CD4-positive, alpha-beta T cell treated with Interleukin-1 beta for 1 hour (primary cell): ENCODE measurements around the gene OR10H4.
"Not testable (repeated sequence)": the region's sequence is repeated elsewhere in the genome, so short reads cannot be mapped to it uniquely, and the experiment has no call there.

ENCODE experiments used
- DNase-seq, 2 donors: peaks; one replicate each; pipeline ENCODE4 v3.0.0-alpha.2; 2020 to 2022

OR10H4 gene, protein sequence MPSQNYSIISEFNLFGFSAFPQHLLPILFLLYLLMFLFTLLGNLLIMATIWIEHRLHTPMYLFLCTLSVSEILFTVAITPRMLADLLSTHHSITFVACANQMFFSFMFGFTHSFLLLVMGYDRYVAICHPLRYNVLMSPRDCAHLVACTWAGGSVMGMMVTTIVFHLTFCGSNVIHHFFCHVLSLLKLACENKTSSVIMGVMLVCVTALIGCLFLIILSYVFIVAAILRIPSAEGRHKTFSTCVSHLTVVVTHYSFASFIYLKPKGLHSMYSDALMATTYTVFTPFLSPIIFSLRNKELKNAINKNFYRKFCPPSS

DNA sequence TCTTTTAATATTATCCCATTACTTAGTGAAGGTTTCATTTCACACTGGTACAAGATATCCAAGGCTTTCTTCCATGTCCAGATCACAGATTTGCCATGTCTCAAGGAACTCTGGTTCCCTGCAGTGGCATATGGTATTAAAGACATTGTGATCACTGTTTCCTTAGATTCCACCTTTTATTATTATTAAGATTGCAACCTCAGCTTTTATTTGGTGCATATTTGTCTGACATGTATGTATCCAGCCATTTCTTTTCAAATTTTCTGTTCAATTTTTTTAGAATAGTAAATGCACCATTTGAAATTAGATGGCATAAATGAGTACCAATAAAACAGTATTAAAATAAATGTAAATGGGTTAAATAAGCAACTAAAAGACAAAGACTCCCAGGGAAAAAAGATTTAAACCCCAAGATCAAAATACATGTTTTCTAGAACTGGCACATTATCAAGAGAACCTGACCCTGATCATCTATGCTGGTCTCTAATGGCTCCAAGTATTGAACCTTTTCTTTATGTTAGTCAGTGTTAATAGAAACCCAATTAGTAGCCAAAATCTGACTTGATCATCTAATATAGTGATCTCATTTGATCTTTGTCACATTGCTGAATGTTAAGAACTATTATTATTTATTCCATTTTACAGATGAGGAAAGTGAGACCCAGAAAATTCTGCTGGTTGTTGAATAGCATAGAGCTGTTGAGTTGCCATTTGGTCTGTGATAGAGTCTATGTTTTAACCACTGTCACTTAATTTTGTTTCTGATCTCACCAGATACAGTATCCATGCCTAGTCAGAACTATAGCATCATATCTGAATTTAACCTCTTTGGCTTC, at the start of gene OR10H4:
Gene OR10H4 (plus strand): TSS at position 786 of the 836 bp plus-strand sequence. CDS start 0 bp downstream, at position 786.
- DNase-seq: no peak

- not testable (repeated sequence) for DNase-seq
Measured at GRCh38 chr19:15899561-15899960, 49.2 kb upstream of the OR10H4 start.

DNA sequence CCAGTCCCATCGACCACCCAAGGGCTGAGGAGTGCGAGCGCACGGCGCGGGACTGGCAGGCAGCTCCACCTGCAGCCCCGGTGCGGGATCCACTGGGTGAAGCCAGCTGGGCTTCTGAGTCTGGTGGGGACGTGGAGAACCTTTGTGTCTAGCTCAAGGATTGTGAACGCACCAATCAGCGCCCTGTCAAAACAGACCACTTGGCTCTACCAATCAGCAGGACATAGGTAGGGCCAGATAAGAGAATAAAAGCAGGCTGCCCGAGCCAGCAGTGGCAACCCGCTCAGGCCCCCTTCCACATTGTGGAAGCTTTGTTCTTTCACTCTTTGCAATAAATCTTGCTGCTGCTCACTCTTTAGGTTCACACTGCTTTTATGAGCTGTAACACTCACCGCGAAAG, 48.8 kb upstream of the OR10H4 start:
- DNase-seq: not testable (repeated sequence)

DNA sequence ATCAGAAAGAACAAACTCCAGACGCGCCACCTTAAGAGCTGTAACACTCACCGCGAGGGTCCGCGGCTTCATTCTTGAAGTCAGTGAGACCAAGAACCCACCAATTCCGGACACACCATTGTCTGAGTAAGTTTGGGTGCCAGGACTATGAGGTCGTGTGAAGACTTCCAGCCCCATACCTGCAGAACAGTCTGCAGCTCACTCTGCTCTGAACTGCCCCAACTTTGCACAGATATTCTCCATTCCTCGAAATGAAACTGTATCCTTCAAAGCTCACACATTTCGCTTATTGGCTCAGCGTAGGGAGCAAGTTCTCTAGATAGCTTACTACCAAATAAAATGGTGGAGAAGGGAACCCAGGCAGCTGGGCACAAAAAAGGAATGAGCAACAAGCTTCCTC, 48.3 kb upstream of the OR10H4 start:
- no peak for DNase-seq

DNA sequence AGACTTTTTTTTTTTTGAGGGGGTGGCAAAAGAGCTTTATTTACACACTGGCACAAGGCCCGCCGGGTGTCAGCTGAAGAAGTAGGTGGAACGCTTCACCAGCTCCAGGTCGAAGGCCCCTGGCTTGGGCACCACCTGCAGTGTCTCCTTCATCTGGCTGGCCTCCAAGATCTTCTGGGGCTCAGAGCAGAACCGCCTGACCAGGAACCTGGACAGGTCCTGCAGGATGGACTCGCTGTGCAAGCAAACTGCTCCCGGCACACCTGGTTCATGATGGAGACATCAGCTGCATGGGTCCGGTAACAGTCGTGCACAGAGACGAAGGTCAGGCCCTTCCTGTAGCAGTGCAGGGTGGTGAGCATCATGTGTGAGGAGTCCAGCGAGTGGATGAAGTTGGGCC, 46.6 kb upstream of the OR10H4 start:
- DNase-seq: no peak

GRCh38 chr19:15902898-15903297, 45.9 kb upstream of the OR10H4 start:
- DNase-seq: not testable (repeated sequence)

- no peak for DNase-seq
Measured at GRCh38 chr19:15905026-15905425, 43.8 kb upstream of the OR10H4 start.

GRCh38 chr19:15911599-15912235, 37.1 kb upstream of the OR10H4 start:
- DNase-seq: no peak

- DNase-seq: no peak
Measured at GRCh38 chr19:15913384-15913783, 35.4 kb upstream of the OR10H4 start.

DNA sequence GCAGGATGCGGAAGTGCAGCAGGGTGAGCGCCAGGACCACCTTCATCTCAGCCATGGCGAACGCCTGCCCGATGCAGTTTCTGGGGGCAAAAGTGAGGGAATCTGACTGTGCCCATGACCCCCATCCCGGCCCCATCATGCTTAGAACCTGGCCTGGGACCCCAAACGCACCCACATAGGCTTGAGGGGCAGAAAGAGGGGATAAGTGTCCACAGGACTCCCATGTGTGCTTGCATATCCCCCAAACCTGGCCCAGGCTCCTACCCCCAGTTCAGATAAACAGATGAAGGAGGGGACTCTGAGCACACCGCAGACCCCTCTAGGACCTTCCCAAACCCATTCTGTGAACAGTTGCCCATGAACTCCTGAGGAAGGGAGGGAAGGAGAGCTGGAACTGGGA, 35.0 kb upstream of the OR10H4 start:
- DNase-seq: no peak

DNA sequence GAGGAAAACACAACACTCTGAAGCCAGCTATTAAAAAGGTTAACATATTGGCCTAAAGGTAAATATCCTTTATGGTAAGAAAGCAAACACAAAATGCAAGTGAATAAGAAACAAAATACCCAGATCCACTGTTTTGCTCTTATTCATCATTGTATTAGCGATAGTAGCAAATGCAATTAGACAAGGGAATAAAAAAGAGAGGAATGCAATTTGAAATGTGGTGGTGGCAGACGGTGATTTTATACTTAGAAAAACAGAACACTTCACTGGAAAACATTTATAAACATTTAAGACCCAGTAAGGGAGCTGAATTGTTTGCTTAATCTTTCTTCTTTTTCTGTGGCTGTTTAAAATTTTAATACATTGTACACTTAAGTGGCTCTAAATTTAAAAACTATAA, 33.7 kb upstream of the OR10H4 start:
- DNase-seq: no peak

GRCh38 chr19:15919243-15919642, 29.6 kb upstream of the OR10H4 start:
- no peak for DNase-seq

DNA sequence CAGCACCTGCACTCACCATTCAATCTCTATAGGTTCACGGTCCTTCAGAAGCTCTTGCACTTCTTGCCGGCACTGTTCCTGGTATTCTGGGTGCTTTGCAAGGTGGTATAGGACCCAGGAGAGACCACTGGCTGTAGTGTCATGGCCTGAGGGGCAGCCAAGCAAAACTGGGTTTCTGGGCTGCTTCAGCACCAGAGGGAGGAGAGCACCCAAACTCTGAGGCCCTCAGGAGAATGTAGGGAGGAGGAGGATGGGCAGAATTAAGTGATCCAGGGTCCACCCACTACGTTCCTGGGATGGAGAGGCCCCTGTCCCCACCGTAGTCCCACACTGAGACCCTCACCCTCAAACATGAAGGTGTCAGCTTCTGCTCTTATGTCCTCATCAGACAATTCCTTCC, 26.8 kb upstream of the OR10H4 start:
- no peak for DNase-seq

DNA sequence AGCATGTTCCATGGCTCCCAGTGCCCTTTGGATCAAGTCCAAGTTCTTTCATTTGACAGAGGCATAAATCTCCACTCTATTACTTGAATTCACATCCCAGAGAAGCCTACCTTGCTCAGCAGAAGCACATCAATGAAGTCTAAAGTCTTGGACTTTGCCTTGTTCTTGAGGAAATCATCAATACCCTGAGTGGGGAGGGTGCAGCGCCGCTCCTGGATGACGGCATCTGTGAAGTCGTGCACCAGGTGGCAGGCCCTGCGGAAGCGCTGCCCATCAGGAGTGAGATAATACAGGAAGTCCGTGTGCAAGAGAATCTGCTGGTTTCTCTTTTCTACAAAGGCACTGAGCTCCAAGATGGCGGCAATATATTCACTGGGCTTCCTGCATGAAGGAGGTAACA, 25.1 kb upstream of the OR10H4 start:
- no peak for DNase-seq

- no peak for DNase-seq
Measured at GRCh38 chr19:15926484-15926883, 22.3 kb upstream of the OR10H4 start.

GRCh38 chr19:15928321-15928720, 20.5 kb upstream of the OR10H4 start:
- DNase-seq: no peak

DNA sequence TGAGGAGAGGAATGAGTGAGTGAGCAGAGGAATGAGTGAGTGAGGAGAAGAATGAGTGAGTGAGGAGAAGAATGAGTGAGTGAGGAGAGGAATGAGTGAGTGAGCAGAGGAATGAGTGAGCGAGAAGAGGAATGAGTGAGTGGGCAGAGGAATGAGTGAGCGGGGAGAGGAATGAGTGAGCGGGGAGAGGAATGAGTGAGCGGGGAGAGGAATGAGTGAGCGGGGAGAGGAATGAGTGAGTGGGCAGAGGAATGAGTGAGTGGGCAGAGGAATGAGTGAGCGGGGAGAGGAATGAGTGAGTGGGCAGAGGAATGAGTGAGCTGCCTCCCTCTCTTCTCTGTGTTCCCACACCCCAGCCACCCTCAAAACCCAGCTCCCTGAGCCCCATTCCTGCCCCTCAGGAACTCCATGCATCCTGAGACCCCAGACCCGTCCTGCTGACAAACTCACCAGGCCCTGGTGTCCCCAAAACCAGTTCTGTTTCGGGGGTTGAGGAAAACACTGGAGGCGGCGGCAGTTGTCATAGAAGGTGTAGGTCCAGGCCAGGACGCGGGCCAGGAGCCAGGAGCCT, 15.0 kb upstream of the OR10H4 start:
- DNase-seq: not testable (repeated sequence)

DNA sequence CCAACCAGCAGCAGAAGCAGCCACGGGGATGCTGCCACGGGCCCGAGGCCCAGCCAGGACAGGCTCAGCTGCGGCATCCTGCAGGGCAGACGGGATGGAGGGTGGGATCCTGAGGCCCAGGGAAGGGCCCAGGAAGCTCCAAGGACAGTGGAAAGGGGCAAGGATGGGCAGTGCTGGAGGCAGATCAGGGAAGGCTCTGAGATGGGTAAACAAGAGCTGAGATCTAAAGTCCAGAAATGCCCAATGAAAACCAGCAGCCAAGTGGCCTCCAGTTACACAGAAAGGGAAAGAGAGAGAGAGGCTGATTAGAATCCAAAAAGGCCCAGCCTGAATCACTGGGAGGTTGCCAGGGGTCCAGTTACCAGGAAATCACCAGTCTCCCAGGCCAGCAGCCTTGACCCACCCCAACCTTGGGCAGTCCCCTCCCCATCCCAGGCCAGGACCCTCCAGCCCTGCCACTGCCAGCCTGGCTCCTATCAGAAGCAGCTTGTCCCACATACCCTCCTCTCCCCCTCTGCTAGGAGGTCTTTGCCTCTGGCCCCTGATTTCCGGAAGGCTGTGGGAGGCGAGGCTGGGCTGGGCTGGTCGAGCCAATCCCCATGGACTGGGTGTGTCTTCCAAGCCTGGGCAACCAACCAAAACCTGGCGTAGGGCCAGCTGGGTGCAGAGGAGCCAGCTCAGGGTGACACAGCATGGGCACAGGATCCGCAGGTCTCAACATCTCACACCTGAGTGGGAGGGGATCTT, 14.3 kb upstream of the OR10H4 start, which contains the start of gene CYP4F11:
Gene CYP4F11 (minus strand): TSS at position 198 of the 747 bp plus-strand sequence. CDS start 121 bp downstream, at position 77.
- no peak for DNase-seq

DNA sequence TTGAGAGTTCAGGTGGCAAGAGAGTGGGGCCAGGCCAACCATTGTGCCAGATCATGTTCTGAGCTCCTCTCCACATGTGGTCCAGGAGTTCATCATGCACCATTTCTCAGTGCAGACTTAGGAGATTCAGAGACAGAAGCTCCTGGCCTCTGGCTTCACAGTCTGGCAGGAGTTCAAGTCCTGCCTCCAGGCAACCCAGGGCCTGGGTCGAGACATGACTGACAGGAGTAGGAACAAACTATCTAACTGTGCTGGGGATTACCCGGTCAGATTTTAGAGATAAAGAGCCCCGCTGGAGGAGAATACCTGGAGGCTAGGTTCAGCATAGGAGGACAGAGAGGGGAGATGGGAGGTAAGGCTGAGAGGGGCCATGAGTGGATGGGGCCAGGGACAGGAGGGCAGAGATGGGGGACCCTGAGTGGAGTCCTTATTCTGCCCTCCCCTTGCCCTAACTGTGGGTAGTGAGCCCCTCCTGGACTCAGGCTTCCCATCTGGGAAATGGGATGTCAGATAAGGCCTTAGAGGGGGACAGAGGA, 13.6 kb upstream of the OR10H4 start:
- no peak for DNase-seq

DNA sequence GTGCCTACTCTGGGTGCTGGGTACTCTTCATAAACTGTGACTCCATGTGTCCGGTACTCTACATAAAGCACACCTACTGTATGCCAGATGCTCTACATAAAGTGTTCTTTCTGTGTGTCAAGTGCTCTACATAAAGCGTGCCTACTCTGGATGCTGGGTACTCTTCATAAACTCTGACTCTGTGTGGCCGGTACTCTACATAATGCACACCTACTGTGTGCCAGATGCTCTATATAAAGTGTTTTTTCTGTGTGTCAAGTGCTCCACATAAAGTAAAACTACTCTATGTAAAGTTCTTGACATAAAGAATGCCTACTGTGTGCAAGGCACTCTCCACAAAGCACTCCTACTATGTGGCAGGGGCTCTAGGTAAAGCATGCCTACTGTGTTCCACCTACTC, 12.6 kb upstream of the OR10H4 start:
- DNase-seq: no peak

DNA sequence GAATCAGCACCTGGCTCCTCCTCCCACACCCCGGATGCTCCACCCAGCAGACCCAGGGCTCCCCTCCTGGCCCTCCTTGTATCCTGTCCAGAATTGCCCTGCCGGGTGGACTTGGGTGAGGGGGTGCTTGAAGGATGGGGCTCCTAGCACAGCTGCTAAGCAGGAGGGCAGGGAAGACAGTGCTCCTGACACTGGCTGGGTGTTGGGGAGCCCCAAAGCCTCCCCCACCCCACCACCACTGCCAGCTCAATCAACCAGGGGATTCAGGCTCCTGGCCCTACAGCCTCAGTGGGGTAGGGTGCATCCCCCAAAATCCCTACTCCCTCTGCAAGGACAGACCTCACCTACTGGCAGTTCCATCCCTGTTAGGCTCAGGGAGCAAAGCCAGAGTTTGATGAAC, 11.9 kb upstream of the OR10H4 start:
- DNase-seq: no peak

DNA sequence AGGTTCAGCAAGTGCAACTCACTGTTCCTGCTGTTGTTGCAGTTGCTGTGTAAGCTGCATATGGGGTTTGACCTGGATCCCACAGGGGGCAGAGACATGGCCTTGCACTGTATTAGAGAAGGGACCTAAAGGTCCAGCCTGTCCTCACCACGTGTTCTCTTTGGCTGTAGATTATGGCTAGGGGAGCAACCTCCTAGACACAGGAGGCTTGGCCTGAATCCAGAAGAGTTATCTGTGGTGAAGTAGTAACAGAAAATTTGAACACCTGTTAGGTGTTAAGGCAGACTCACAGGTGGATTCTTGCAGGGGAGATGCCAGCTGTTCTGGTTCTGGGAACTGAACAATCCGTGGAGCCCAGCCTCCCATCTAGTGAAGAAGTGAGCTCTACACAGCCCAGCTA, 11.0 kb upstream of the OR10H4 start:
- no peak for DNase-seq
